OCI-M2 (cell line): ENCODE measurements around the gene POLA1.

ENCODE experiments used
- DNase-seq: peaks from one replicate; lab custom pipeline; 2025; ENCODE audit not compliant: unreplicated experiment; lab: John Stamatoyannopoulos, UW

Gene POLA1

DNA sequence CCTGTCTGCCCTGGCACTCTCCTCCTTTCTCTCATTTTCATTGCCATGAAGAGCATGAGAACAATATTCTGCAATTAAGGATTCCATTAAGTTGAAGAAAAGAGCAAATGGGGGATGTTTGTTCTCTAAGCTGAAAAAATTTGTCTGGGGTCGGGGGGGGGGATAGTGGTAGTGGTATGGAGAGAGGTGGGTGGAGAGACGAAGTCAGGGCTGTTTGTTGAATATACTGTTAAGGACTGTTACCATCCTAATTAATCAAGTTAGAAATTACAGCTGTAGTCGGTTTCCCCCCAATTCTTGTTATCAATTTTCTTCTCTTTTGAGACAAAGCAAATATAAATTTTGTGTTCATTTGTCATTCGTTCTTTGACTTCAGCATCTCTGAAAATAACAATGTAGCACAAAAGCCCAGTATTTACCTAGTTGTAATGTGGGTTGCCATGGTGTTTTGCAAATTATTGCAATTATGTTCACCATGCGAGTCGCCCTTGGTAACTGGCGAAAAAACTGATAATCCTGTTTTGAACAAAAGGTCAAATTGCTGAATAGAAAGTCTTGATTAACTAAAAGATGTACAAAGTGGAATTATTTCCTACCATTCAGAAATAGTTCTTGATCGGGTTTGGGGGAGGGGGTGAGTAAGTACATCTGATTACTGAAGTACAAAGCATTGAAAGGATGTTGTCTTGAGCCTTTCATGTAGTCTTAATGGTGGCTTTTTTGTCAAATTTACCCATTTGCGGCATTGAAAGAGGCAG is 183.0 kb downstream of the POLA1 start:
- no peak for DNase-seq

- no peak for DNase-seq
These were observed 183.6 kb downstream of the POLA1 start for GRCh38 chrX:24877288-24877664.

DNA sequence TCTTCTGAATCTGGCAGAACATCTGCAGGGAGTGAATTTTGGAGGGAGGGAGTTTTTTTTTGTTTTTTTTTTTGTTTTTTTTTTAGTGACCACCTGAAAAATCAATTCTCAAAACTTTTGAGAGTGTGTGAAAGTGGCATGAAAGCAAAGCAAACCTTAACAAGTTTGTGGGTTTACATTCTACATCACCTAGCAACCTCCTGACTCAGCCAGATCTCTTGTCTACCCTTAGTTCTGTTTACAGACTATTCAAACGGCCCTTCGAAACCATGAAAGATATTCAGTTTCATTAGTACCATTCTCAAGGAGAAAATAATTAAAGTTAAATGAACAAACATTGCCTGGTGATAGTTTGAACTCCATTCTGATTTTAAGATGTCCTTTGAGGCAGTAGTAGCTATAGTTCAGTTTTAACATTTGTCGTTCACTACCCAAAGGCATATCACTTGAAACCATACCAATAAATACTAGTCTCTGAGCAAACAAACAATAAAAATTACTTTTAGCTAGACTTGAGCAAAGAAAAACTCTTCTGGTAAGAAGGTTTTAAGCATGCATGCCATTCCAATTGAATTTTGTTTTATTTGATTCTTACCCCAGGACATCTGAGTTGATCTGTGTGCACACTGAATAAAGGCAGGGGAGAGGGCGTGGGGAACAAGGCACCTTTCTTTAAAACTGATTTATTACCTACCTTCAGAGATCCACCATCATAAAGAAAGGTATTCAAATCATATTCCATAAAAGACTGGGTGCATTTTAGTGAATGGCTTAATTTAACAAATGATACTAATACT is 184.3 kb downstream of the POLA1 start:
- no peak for DNase-seq

GRCh38 chrX:24879679-24880078 is 186.0 kb downstream of the POLA1 start:
- DNase-seq: no peak

DNA sequence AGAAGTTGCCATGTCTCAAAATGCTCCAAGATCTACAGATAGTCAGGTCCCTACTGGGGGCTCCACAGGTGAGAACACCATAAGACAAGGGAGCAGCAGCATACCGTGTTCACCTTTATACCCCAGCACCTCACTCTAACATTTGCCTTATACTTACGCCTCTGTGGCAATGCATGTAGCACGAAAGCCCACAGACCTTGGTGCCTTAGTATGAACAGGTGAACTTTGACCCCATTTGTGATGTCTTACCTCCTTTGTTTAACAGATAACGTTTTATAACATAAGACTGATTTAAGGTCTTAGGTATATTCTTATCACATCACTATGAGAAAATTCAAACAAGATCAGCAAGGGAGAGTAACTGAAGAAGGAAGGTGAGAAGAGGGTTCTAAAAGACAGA is 193.2 kb downstream of the POLA1 start:
- DNase-seq: no peak

- no peak for DNase-seq
These were observed 197.0 kb downstream of the POLA1 start for GRCh38 chrX:24890677-24891076.

DNA sequence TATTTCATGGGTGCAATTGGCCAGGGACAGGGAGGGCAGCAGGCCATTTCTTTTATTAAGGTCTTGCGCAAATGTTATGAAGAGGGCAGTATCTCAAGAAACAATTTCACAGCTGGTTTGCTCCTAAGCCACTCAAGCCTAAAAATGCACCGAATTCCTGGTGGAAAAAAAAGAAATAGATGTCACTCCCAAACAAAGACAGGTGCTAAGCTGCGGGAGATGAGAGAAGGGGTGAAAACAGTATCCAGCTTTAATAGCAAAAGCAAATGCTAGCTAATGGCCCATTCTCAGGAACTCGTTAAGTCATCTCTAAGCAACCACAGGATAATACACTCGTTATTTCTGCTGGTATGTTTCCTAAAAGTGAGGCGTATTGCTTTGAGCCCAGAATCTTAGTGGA is 205.7 kb downstream of the POLA1 start:
- no peak for DNase-seq

GRCh38 chrX:24900234-24900633 is 206.5 kb downstream of the POLA1 start:
- no peak for DNase-seq

DNA sequence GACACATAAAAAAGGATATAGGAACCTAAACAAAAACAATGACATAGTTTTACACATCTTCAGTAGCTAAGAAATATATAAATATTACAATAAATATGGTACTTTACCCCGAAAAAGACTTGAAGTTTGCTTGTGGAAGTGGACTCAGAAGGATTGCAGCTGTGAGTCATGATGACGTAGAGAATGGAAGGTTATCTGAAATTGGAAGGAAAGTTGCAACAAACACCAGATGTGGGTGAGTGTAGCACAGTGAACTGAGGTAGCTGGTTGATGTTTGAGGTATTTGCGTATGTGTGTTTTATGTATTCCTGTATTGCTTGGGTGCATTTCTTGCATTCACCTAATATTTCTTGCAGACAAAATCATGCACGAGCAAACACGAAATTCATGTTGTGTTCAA is 209.1 kb downstream of the POLA1 start:
- DNase-seq: no peak

- DNase-seq: no peak
These were observed 225.0 kb downstream of the POLA1 start for GRCh38 chrX:24918715-24919114.

- no peak for DNase-seq
These were observed 227.1 kb downstream of the POLA1 start for GRCh38 chrX:24920769-24921168.

DNA sequence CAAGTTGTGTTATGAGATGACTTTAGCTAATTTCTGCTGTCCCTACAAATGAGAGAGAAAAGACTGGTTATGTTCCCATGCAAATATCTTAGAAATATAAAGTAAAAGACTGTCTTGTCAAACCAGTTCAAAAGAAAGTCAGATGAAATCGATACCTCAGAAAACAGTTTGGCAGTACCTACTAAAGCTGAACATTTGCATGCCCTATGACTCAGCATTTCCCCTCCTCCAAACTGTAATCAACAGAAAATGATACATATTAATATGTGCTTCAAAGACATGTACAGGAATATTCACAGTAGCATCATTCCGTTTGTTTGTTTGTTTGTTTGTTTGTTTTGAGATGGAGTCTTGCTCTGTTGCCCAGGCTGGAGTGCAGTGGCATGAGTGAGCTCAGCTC is 231.7 kb downstream of the POLA1 start:
- DNase-seq: no peak

DNA sequence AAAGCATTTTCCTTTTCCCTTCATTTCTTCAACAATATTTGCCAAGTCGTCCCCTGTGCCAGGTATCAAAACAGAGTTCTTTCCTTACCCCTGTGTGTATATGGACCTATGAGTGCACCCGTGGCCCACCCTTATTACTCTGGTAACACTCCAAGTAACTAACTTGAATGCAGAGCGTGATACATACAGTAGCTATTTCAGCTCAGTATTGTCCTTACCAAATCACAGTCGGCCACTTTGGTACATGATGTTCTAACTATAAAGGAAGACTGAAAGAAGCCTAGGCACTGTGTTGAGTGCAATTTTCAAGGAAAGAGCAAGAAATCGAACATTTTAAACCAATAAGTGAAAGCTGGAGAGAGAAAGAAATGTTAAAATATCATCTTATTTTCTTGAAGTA is 233.7 kb downstream of the POLA1 start:
- DNase-seq: no peak

GRCh38 chrX:24928114-24928513 is 234.4 kb downstream of the POLA1 start:
- no peak for DNase-seq

DNA sequence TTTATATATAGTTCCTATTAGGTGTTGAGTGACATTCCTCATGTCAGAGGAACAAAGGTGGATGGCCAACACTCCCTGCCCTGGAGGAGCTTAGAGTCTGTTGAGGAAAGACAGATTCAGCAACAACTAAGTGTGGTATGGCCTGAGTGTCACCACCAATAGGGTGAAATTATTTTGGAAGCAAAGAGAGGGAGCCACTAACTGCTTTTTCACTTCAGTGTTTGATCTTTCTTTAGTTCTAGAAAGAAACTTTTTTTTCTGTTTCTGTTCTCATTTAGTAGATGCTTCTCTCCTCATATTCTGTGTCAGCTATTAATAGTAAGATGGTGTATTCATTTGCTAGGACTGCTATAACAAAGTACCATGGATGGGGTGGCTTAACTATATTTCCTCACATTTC is 240.6 kb downstream of the POLA1 start:
- DNase-seq: no peak

GRCh38 chrX:24945009-24945408 is 251.3 kb downstream of the POLA1 start:
- DNase-seq: no peak

GRCh38 chrX:24946369-24946768 is 252.7 kb downstream of the POLA1 start:
- DNase-seq: no peak

DNA sequence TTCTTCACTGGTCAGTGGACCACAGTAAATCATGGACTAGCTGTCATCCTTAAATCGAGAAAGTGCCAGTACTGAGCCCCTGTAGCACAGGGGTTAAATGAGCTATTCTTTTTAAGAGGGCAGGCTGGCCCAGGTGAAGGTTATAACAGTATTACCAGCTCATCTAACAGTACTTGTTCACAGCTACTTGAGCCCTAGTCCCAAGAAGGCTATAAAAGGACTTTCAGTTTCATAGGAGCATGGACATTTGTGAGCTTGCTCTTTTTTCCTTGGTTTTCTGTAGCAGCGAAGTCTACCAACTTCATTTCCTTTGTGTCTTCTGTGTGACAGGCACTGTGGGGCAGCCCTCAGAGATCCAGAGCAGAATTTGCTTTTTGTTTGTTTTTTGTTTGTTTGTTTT is 261.0 kb downstream of the POLA1 start:
- no peak for DNase-seq

GRCh38 chrX:24955372-24955930 is 261.7 kb downstream of the POLA1 start:
- no peak for DNase-seq

DNA sequence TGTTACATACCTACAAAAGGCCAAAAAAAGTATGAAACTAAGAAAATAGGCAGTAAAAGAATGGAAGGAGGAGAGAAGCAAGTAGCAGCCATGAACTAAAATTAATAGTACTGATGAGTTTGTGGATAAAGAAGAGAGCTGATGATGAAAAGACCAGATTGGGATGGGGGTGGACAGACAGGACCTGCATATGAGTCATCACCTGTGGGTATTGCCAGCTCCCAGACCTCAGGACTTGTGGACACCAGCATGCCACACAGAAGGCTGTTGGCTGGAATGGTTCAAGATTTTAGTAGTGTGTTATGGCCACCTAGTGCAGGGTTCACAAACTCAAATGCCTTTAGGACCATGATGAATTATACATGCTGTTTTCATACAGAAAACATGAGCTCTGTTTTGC is 263.1 kb downstream of the POLA1 start:
- DNase-seq: no peak

- DNase-seq: no peak
These were observed 268.1 kb downstream of the POLA1 start for GRCh38 chrX:24961809-24962208.

- no peak for DNase-seq
These were observed 270.1 kb downstream of the POLA1 start for GRCh38 chrX:24963823-24964222.
